ENCODE data around the gene HCRT.
"Not testable (repeated sequence)": the region's sequence is repeated elsewhere in the genome, so short reads cannot be mapped to it uniquely, and the experiment has no call there.

The HCRT gene

DNA sequence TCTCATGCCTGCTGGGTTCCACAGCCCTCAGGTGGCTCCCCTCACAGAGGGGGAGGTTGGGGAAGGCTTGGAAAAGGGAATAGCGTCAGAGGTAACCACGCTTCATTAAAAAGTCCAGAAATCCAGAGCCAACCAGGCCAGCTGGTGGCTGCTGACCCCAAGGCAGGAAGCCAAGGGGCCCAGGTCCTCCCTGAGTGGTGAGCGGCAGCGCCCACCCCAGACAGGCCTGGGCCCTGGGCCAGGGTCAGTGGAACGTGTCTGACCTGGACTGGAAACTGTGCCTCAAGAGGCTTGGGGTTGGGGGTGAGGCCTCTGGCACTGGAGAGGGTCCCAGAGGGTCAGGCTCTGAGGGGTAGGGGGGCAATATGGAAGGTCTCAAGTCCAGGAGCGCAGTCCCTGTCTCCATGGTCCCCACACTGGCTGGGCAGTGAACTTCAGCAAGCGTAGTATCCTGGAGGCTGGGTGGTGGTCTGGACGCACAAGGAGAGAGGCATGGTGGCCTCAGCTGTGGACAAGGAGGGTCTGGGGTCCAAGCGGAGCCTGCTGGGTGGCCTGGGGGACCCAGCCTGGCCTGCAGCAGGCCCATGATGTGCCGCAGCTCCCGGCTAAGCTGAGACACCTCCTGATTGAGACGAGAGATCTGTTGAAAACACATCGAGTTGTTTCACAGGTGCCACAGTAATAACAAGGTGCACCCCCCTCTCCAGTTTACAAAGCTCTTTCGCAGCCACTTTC lies 25.3 kb downstream of the HCRT start:
- no peak overlapping the region for H3K4me3 ChIP-seq (ENCODE audit: low read depth, low read length)
- H3K27me3 ChIP-seq (ENCODE audit: control insufficient read depth, insufficient read depth, low read length), result no peaks in the 10 kb centered on the region
- no peak overlapping the region for H3K9ac ChIP-seq (ENCODE audit: low read length)
- no peaks in the 10 kb centered on the region for H3K9me3 ChIP-seq (ENCODE audit: control insufficient read depth, insufficient read depth, low read depth, low read length)
- no peaks in the 10 kb centered on the region for H3K36me3 ChIP-seq (ENCODE audit: control insufficient read depth, insufficient read depth, low read length)
- no peak overlapping the region for H3K27ac ChIP-seq (ENCODE audit: low read depth, low read length)
- H3K4me1 ChIP-seq (ENCODE audit: control insufficient read depth, insufficient read depth, low read length), result peaks cover 15% of the 10 kb centered on the region; the same call in 1 of the 2 replicates

DNA sequence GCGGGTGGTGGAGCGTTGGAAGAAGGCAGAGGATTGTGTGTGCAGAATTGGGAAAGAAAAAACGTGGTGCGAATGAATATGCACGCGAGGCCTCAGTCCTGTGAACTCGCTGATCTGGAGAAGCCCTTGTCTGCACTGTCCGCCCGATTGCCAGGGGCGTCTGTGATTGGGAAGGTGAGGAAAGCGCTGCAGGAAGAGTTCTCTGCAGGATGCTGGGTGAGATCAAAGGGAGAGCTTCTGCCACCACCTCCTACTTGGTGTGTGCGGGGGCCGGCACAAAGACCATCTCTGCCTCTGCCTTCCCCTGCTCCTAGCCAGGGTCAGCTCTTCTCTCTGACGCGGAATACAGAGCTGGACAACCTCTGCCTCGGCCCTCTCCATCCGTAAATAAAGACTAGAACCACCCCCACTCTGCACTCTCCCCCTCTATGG lies 29.6 kb downstream of the HCRT start:
- Histone ChIP-seq H3K36me3 (ENCODE audit: control insufficient read depth, insufficient read depth, low read length) (peaks cover 8% of the 10 kb centered on the region), H3K4me3 (ENCODE audit: low read depth, low read length) (peak overlapping the region; percentile 96), H3K4me1 (ENCODE audit: control insufficient read depth, insufficient read depth, low read length) (peaks cover 17% of the 10 kb centered on the region), H3K9me3 (ENCODE audit: control insufficient read depth, insufficient read depth, low read depth, low read length) (no peaks in the 10 kb centered on the region), H3K27me3 (ENCODE audit: control insufficient read depth, insufficient read depth, low read length) (no peaks in the 10 kb centered on the region), H3K27ac (ENCODE audit: low read depth, low read length) (peak overlapping the region; percentile 63; the same call in 1 of the 2 replicates), H3K9ac (ENCODE audit: low read length) (peak overlapping the region; percentile 79)

DNA sequence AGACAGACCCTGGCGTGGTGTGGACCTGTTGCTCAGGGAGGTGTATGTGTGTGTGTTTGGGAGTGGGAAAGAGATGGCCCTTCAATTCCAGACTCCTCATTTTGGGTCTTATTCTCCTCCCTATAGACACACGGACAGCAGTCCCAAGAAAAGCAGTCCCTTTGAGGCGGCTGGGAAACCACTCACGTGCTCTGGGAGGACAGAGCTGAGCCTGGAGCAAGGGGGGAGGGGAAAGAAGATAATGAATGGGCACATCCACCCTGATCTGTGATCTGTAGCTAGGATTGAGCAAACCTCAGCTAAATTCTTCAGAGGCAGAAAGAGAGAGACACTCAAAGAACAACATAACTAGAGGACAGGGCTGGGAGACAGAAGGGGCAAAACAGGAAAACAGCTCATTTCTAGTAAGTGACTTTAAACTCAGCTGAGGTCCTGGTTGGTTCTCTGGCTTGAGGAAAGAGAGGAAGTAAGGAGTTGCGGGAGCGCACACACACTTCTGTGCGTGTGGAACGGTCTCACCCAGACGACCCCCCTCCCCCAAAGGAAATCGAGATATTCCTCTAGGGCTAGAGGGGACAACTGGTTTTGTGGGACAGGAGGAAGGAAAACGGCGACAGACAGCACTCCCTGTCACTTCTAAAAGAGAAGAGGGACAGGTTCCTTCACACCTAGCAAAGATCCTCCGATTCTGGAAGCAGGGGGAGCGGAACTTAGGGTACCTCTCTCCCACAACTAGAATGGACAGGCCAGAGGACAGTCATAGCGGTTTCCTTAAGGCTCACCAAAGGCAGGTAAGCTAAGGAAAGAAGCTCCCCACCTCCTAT lies 31.1 kb downstream of the HCRT start:
- H3K4me1 ChIP-seq (ENCODE audit: control insufficient read depth, insufficient read depth, low read length), result peaks cover 17% of the 10 kb centered on the region
- peaks cover 8% of the 10 kb centered on the region for H3K36me3 ChIP-seq (ENCODE audit: control insufficient read depth, insufficient read depth, low read length)
- peak overlapping the region; percentile 96 for H3K4me3 ChIP-seq (ENCODE audit: low read depth, low read length)
- H3K27ac ChIP-seq (ENCODE audit: low read depth, low read length), result peak overlapping the region; percentile 85
- H3K27me3 ChIP-seq (ENCODE audit: control insufficient read depth, insufficient read depth, low read length), result no peaks in the 10 kb centered on the region
- no peaks in the 10 kb centered on the region for H3K9me3 ChIP-seq (ENCODE audit: control insufficient read depth, insufficient read depth, low read depth, low read length)
- H3K9ac ChIP-seq (ENCODE audit: low read length), result peak overlapping the region; percentile 91

DNA sequence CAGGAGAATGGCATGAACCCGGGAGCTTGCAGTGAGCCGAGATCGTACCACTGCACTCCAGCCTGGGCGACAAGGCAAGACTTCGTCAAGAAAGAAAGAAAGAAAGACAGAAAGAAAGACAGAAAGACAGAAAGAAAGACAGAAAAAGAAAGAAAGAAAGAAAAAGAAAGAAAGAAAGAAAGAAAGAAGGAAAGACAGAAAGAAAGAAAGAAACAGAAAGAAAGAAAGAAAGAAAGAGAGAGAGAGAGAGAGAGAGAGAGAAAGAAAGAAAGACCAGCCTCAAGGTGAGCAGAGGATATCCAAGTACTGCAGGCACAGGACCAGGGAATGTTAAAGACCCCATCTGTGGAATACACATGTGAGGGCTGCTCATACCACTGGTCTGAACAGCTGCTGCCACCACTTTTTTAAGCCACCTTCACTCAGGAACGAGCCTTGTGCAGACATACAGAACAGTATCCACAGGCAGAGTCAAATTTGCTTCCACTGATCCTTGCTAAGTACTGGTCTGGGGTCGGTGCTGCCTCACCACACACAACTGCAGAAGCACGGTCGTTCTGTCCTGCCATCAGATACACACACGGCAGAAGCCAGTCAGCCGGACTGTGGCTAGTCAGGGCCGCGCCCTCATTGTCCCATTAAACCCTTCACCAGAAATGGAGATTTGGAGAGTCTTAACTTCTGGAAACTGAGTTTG lies 38.2 kb downstream of the HCRT start:
- no peak overlapping the region for H3K27ac ChIP-seq (ENCODE audit: low read depth, low read length)
- H3K4me1 ChIP-seq (ENCODE audit: control insufficient read depth, insufficient read depth, low read length), result no peaks in the 10 kb centered on the region
- H3K9me3 ChIP-seq (ENCODE audit: control insufficient read depth, insufficient read depth, low read depth, low read length), result no peaks in the 10 kb centered on the region
- no peaks in the 10 kb centered on the region for H3K27me3 ChIP-seq (ENCODE audit: control insufficient read depth, insufficient read depth, low read length)
- H3K9ac ChIP-seq (ENCODE audit: low read length), result no peak overlapping the region
- H3K4me3 ChIP-seq (ENCODE audit: low read depth, low read length), result no peak overlapping the region
- H3K36me3 ChIP-seq (ENCODE audit: control insufficient read depth, insufficient read depth, low read length), result peaks cover 35% of the 10 kb centered on the region

DNA sequence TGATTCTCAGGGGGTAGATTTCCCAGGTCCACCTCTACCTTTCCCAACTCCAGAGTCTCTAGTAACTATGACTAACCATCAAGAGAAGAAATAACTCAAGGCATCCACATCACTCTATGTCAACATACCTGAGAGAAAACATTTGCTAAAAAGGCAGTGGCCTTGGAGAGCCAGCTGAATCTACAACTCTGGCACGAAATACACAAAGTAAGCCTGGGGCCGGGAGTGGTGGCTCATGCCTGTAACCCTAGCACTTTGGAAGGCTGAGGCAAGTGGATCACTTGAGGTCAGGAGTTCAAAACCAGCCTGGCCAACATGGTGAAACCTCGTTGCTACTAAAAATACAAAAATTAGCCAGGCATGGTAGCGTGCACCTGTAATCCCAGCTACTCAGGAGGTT lies 42.1 kb downstream of the HCRT start:
- not testable (repeated sequence) for H3K4me1 ChIP-seq (ENCODE audit: control insufficient read depth, insufficient read depth, low read length); H3K27me3 ChIP-seq (ENCODE audit: control insufficient read depth, insufficient read depth, low read length); H3K9me3 ChIP-seq (ENCODE audit: control insufficient read depth, insufficient read depth, low read depth, low read length); H3K27ac ChIP-seq (ENCODE audit: low read depth, low read length); H3K4me3 ChIP-seq (ENCODE audit: low read depth, low read length); H3K9ac ChIP-seq (ENCODE audit: low read length)
- H3K36me3 ChIP-seq (ENCODE audit: control insufficient read depth, insufficient read depth, low read length), result peaks cover 35% of the 10 kb centered on the region

DNA sequence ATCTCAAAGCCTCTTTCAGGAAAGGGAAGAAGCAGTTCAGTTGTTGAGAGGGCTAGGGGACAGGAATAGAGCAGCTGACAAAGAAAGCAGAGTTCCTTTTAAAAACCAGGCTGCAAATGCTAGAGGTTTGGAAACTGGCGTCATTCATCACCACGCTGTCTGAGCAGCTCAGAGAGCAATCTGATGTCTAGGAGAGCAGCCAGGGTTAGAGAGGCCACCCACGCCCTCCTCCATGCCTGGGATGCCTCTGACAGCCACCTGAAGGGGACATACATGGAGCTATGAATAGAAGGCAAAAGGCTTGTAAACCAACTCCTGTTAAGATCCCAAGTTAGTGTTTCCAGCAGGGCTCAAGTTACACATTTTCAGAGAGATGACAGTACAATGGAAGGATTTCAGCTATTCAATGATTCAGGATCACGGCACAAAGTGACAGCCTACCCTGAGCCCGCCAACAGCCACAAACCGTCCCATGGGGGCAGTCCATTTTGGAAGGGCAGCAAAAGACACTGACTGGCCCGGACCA lies 42.8 kb downstream of the HCRT start:
- no peaks in the 10 kb centered on the region for H3K4me1 ChIP-seq (ENCODE audit: control insufficient read depth, insufficient read depth, low read length)
- H3K9ac ChIP-seq (ENCODE audit: low read length), result no peak overlapping the region
- H3K27me3 ChIP-seq (ENCODE audit: control insufficient read depth, insufficient read depth, low read length), result no peaks in the 10 kb centered on the region
- no peak overlapping the region for H3K4me3 ChIP-seq (ENCODE audit: low read depth, low read length)
- no peak overlapping the region for H3K27ac ChIP-seq (ENCODE audit: low read depth, low read length)
- peaks cover 30% of the 10 kb centered on the region for H3K36me3 ChIP-seq (ENCODE audit: control insufficient read depth, insufficient read depth, low read length)
- H3K9me3 ChIP-seq (ENCODE audit: control insufficient read depth, insufficient read depth, low read depth, low read length), result no peaks in the 10 kb centered on the region

DNA sequence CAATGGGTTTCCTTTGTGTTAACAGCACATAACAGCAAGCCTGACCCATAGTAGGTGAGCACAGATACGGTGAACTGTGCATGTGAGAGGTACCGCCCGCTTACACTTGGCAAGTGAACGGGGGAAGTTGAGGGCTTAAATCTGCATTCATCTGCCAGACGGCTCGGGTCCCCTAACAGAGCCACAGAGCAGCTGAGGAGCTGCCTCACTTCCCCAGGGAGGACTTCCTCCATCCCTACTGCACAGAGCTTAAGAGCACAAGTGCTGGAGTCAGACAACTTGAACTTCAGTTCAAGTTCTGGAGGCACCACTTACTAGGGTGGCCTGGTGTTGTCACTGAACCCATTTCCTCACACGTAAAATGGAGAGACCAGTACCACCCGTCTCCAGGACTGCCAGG lies 43.9 kb downstream of the HCRT start:
- Histone ChIP-seq H3K4me1 (ENCODE audit: control insufficient read depth, insufficient read depth, low read length) (peaks cover under 1% of the 10 kb centered on the region; the same call in 1 of the 2 replicates), H3K9me3 (ENCODE audit: control insufficient read depth, insufficient read depth, low read depth, low read length) (no peaks in the 10 kb centered on the region), H3K36me3 (ENCODE audit: control insufficient read depth, insufficient read depth, low read length) (peaks cover 26% of the 10 kb centered on the region), H3K9ac (ENCODE audit: low read length) (no peak overlapping the region), H3K4me3 (ENCODE audit: low read depth, low read length) (no peak overlapping the region), H3K27ac (ENCODE audit: low read depth, low read length) (no peak overlapping the region), H3K27me3 (ENCODE audit: control insufficient read depth, insufficient read depth, low read length) (no peaks in the 10 kb centered on the region)

DNA sequence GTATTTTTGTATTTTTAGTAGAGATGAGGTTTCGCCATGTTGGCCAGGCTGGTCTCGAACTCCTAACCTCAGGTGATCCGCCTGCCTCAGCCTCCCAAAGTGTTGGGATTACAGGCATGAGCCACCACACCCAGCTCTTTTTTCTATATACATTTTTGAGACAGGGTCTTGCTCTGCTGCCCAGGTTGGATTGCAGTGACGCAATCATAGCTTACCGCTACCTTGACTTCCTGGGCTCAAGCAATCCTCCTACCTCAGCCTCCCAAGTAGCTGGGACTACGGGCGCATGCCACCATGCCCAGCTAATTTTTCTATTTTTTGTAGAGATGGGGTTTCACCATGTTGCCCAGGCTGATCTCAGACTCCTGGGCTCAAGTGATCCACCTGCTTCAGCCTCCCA lies 44.6 kb downstream of the HCRT start:
- H3K9ac ChIP-seq (ENCODE audit: low read length); H3K9me3 ChIP-seq (ENCODE audit: control insufficient read depth, insufficient read depth, low read depth, low read length); H3K27me3 ChIP-seq (ENCODE audit: control insufficient read depth, insufficient read depth, low read length); H3K4me3 ChIP-seq (ENCODE audit: low read depth, low read length); H3K27ac ChIP-seq (ENCODE audit: low read depth, low read length); H3K4me1 ChIP-seq (ENCODE audit: control insufficient read depth, insufficient read depth, low read length): not testable (repeated sequence)
- H3K36me3 ChIP-seq (ENCODE audit: control insufficient read depth, insufficient read depth, low read length), result peaks cover 22% of the 10 kb centered on the region

DNA sequence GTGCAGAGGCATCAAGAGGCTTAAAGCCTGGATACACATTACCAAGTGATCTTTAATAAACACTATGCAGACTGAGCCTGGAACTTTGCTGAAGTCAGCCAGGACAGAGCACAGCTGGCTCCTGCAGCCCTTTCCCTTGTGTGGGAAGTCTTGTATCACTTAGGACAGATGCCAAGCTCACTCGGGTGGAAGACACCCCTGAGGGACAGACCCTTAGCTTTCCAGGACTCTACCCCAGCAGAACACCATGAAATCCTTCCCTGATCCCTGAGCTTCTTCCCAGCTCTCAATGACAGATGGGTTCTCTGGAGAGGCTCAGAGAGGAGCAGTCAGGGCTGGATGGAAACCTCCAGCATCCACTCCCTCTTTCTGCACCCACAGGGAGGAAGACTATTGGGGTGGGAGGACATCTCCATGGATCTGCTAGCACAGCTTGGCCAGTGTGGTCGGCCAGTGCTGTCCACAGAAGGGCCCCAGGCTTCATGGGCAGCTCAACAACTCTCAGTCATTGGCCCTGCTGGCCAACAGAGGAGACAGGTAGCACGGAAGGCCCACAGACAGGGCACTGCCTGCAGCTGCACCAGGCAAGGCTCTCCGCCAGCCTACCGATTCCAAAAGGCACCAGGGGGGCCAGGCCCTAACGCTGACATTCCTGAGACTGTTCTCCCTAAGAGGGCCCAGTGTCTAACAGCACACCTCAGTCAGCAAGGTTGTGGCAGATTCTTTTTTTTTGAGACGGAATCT lies 46.3 kb downstream of the HCRT start:
- Histone ChIP-seq H3K36me3 (ENCODE audit: control insufficient read depth, insufficient read depth, low read length) (peaks cover 17% of the 10 kb centered on the region), H3K4me3 (ENCODE audit: low read depth, low read length) (no peak overlapping the region), H3K27ac (ENCODE audit: low read depth, low read length) (no peak overlapping the region), H3K27me3 (ENCODE audit: control insufficient read depth, insufficient read depth, low read length) (no peaks in the 10 kb centered on the region), H3K4me1 (ENCODE audit: control insufficient read depth, insufficient read depth, low read length) (peaks cover 12% of the 10 kb centered on the region), H3K9me3 (ENCODE audit: control insufficient read depth, insufficient read depth, low read depth, low read length) (no peaks in the 10 kb centered on the region), H3K9ac (ENCODE audit: low read length) (no peak overlapping the region)

DNA sequence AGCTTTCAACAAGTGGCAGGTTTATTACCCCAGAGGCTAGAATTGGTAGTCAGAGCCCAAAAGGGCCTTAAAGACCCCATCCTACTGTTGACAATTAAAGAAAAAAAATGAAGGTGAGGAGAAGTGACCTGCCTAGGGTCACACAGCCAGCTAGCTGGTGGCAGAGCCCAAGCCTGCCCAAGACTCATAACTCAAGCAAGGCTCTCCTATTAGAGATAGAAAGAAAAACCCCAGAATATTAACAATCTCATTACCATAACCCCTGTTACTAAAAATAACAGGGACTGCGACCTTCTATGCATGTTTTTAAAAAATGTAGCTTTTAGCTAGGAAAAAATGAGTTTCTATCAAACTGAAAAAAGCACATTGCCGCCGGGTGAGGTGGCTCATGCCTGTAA lies 48.6 kb downstream of the HCRT start:
- Histone ChIP-seq H3K9me3 (ENCODE audit: control insufficient read depth, insufficient read depth, low read depth, low read length) (no peaks in the 10 kb centered on the region), H3K4me3 (ENCODE audit: low read depth, low read length) (no peak overlapping the region), H3K4me1 (ENCODE audit: control insufficient read depth, insufficient read depth, low read length) (peaks cover 22% of the 10 kb centered on the region), H3K27me3 (ENCODE audit: control insufficient read depth, insufficient read depth, low read length) (no peaks in the 10 kb centered on the region), H3K9ac (ENCODE audit: low read length) (no peak overlapping the region), H3K27ac (ENCODE audit: low read depth, low read length) (no peak overlapping the region), H3K36me3 (ENCODE audit: control insufficient read depth, insufficient read depth, low read length) (peaks cover 10% of the 10 kb centered on the region)

Data from HUES6 (cell line).